HT-29 (cell line): ENCODE data around the gene ADAM19. TPM values are rescaled to one million over a fixed set of nuclear protein-coding genes. Genes with fewer than 3 reads are reported as not detected.
A peak's percentile ranks its signal among the peaks of the same experiment; 100 is the strongest.

Experiments
- DNase-seq: peaks from one replicate; pipeline ENCODE4 v3.0.0-alpha.2; 2015; ENCODE audit warnings: low spot score
- total RNA-seq: library from RNA; depleted of rRNA; stranded (reverse); fragments of >200 nt; shearing (Covaris generic); gene quantifications from 2 replicates; pipeline ENCODE4 v1.2.3, GENCODE V29; 2014

Gene ADAM19
- total RNA-seq, 1 experiment from 2014 or later, result 11.2 TPM

DNA sequence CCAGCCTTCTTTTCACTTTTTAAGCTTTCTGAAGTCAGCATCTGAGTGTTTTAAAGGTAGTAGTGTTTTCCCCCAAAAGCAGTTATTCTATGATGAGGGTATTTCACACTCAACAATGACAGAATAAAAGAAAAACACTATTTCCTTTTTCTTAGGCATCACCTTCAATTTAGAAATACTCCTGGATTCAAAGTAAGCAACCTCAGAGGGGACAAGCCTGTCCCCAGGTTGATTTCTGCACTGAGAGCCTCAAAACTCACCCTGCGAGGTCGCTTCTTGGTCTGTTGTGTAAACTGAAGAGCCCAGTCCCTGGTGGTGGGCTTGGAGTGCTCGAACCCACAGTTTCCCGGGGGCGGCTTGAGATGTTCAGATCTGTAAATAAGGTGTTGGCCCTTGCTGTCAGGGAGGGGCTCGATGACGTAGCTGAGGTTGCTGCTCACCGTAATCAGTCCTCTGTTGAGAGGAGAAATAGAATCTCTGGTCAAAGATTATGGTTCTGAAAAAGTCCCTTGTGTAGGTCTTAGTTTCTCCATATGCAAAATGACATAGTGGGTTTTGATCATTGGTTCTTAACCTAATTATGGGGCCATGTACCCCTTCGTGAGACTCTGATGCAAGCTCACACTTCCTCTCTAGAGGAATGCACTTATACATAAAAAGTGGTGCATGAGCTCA lies 55.9 kb downstream of the ADAM19 start:
- DNase-seq, result no peak

DNA sequence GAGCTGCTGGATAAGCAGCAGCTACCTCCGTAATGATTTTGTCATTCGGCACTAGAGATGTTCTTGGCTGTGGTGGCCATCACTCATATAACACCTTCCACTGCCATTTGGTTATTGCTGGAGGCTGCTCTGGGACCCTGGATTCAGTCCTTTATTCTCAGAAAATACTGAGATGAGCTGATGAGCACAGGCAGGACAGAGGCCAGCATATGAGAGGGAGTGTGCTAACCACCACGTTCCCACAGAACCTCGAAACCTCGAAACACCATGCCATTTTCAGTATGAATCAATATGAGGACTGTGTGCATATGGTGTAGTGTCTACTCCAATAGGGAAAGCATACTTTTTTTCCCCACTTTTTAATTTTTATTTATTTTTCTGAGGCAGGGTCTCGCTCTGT lies 56.6 kb downstream of the ADAM19 start:
- DNase-seq, result no peak

- no peak for DNase-seq
These were observed 58.8 kb downstream of the ADAM19 start for GRCh38 chr5:157516626-157517325.

DNA sequence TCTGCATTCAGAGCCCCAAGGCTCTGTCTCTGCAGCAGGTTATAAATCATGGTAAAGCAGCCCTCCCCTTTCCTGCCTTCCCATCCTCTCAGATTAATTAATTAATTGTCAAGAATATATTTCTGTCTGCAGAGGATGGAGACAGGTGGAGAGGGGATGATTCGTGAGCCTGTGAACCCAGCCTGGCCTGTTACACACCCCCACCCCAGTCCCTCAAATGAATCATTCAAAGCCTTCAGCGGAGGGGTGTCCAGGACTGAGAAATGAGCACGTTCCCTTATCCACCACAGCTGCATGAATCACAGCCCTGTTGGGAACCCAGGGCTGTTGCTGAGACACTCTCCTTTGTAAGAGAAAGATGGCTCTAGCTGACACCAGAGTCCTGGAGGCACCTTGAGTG lies 59.6 kb downstream of the ADAM19 start:
- no peak for DNase-seq

DNA sequence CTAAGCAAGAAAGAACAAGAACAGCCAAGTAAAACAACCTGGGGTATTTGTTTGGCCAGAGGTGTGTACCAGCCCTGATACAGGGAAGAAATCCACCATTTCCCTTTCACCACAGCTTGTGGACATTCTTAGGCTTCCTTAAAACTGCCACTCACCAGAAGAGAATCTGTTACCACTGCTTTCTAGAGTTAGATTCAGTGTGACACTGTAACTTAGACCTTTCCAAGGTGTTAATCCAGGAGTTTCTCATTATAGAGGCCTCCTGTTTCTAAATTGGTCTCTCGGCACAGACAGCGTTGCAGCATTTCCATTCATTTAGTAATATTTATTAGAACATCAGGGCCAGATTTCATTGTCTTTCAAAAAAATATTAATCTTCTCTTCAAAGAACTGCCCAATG lies 60.6 kb downstream of the ADAM19 start:
- no peak for DNase-seq

DNA sequence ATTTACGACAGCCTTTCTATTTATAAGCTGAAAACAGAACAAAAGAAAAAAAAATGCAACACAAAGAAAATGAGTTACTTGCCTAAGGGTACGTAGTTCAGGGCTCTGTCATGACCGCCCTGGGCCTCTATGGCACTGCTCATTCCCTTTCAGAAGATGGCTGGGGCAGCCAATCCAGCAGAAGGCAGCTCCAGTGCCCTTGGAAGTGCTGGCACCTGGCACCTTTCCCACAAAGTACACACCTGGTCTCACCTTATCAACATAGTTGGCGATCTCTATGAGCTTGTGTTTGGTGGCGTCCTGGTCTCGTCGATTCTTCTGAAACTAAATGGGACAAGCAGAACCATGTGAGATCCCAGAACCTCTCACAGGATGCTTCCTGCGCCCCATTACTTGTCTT lies 62.4 kb downstream of the ADAM19 start:
- no peak for DNase-seq

DNA sequence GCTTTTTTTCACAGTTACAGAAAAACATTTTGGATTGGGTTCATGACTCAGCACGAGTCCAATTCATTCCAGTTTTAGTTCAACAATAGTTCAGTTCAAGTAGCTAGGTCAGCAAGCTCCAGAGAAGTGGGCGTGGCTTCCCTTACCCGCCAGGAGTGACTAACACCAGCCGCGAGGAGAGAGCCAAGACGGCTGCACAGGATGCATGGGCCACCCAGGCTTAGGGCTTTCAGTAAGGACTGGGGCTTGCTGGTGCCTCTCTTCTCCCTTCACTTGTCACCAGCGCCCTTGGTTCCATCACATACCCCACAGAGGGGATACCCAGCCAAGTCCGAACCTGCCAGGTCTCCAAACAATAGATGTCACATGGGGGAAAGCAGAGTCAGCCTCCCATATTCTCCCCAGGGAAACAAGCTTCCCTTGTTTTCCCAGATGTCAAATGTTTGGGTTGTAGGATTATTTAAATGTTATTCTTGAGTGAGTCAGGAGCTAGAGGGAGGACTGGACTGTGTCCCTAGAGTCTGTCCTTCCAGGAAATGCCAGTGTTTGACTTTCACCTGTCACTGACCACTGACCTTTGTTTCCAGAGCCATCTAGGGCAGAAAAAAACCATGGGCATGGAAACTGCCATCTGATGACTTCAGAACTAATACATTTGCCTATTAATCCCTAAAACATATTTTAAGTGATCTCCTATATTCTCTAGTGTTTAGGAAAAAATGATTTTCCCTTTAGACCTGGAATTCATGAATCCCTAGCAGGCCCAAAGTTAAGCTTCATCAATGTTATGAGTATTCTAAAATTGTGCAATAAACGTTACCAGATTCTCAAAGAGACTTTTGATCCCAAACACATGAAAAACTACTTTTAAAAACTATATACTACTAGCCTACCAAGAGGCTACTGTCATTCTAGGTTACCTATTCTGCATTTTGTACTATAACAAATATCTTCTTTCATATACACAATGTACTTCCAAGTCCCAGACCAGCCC lies 63.6 kb downstream of the ADAM19 start:
- peak; percentile 88 for DNase-seq

DNA sequence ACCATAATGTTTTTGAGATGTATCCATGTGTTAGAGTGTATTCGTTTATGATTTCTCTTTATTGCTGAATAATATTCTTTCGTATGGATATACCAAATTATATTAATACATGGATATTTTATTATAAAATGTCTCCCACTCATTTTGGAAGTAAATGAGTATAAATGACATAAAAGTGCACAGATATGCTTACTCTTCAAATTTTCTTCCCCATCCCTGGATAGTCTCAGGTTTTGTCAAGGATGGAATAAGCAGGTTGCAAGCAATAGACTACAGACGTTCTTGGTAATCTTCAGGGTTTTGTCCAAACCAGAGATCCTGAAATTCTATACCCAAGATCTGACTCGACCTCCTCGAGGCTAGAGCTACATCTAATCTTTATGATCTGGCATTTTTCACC lies 64.9 kb downstream of the ADAM19 start:
- no peak for DNase-seq

GRCh38 chr5:157509587-157509986 lies 66.0 kb downstream of the ADAM19 start:
- DNase-seq, result no peak

DNA sequence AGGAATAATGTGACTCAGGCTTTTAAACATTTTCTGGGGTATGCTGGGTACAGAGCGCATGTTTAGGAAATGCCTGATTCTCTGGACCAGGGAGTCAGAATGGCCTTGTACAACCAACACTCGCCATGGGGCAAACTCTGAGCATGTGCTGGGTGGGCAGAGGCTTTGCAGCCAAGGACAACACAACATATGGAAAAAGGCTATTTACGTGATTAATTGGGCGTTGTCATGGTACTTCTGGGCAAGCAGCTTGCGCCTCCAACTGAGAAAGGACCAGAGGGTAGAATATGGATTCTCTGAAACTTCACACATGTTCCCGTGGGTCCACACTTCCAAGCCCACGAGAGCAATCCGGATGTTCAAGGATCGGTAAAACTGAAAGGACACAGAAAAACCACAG lies 66.5 kb downstream of the ADAM19 start:
- DNase-seq, result no peak

DNA sequence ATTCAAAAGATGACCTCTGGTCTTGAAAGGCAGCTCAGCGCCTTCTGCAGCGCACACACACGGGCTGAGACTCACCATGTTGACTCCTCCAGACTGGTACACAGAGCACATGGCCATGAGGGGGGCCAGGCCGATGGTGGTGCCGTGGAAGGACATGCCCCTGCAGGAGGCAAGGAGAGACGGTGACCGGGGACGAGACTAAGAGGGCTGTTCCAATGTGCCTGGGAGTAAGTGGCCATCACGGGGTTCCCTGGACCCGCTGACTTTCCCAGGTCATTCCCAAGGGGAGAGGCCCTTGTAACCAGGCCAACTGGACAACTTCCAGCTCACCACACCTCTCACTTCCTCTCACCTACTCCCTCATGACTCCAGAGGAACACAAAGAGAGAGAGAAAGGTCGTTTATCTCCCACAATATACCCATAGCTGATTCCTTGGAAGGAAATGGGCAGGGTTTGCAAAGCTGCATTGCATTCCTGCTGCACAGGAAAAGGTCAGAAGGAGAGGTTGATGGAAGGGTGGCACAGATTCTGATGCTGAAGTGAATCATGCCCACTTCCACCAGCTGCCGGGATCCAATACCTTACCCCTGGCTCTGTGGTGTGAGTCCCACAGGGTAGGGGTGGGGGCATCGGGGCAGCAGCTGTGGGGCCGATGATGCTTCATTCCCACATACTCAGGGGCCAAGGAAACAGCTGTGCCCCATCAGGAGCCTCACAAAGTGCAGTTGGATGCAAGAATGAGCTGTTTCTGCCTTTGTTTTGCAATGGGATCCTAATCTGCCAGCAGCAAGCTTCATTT lies 68.4 kb downstream of the ADAM19 start:
- peak; percentile 15 for DNase-seq

- DNase-seq, result no peak
These were observed 69.4 kb downstream of the ADAM19 start for GRCh38 chr5:157506066-157506590.

- no peak for DNase-seq
These were observed 70.1 kb downstream of the ADAM19 start for GRCh38 chr5:157505496-157505895.

GRCh38 chr5:157504053-157504452 lies 71.5 kb downstream of the ADAM19 start:
- DNase-seq, result no peak

- DNase-seq, result no peak
These were observed 73.4 kb downstream of the ADAM19 start for GRCh38 chr5:157502143-157502647.

DNA sequence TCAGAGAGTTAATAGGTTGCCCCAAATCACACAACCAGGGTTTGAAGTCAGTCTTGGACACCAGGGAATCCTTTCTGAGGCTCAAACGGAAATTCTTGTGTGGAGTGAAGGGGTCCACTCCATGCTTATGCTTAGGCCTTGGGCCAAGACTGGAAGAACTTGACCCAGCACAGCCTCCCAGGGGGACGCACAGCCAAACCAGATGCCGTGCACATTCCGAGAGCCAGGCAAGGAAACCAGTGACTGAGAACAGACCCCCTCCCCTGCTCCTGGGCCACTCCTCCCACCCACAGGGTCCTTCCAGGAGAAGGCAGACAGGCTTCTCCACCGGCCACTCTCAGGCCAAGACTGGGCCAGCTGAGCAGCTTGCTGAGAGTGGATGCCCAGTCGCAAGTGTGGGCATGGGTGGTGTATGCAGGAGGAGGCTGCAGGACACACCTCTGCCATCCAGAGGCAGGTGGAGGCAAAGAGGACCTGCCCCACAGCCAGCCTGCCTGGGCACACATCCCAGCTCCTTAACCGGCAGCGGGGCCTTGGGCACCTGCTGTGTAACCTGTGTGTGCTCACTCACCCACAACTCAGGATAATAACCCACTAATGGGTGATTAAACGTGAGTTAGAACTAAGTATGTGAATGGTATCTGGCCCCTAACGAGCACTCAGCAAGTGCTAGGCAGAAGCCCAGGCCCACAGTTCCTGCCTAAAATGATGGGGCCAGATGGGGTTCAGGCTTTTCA lies 77.5 kb downstream of the ADAM19 start:
- no peak for DNase-seq

GRCh38 chr5:157496864-157497263 lies 78.7 kb downstream of the ADAM19 start:
- DNase-seq, result no peak

- no peak for DNase-seq
These were observed 81.3 kb downstream of the ADAM19 start for GRCh38 chr5:157494178-157494832.

- DNase-seq, result no peak
These were observed 82.7 kb downstream of the ADAM19 start for GRCh38 chr5:157492886-157493285.
